CD14-positive monocyte (primary cell): ENCODE data around the gene STRIP1. TPM values are rescaled to one million over a fixed set of nuclear protein-coding genes. Genes with fewer than 3 reads are reported as not detected.
A peak's percentile ranks its signal among the peaks of the same experiment; 100 is the strongest.

ENCODE experiments used
- DNase-seq, 3 donors: peaks; one replicate each; pipeline ENCODE4 v3.0.0-alpha.2; 2011 to 2022
- H2AFZ ChIP-seq: 2 replicates; pipeline ENCODE4 v1.6.0; 2012; ENCODE audit warnings: mild to moderate bottlenecking, low read depth, low read length, inconsistent platforms; ENCODE audit not compliant: insufficient read depth, poor library complexity, severe bottlenecking
- H3K27ac ChIP-seq, 2 donors: 1 replicate in 1 of 2; 2 replicates in 1 of 2; pipeline ENCODE4 v1.5.1; 2012 to 2013; ENCODE audit warnings: low read length in 2 of 2, control low read depth in 1 of 2, inconsistent platforms in 1 of 2, low read depth in 1 of 2, mild to moderate bottlenecking in 1 of 2
- H3K27me3 ChIP-seq, 2 donors: one replicate each; pipeline versions ENCODE4 v1.6.0 to v1.6.1; 2011 to 2013; ENCODE audit warnings: low read length in 2 of 2; ENCODE audit not compliant: control insufficient read depth in 2 of 2, insufficient read depth in 2 of 2
- H3K36me3 ChIP-seq, 2 donors: replicated peaks in 1 of 2; 1 replicate in 1 of 2; 2 replicates in 1 of 2; pipeline versions ENCODE4 v1.5.1 to v1.6.1; 2012 to 2013; ENCODE audit warnings: low read length in 2 of 2, control low read depth in 1 of 2, inconsistent platforms in 1 of 2, mild to moderate bottlenecking in 1 of 2; ENCODE audit not compliant: insufficient read depth in 2 of 2, control insufficient read depth in 1 of 2
- H3K4me1 ChIP-seq, 2 donors: 1 replicate in 1 of 2; 2 replicates in 1 of 2; pipeline versions ENCODE4 v1.5.1 to v1.6.1; 2012 to 2013; ENCODE audit warnings: low read length in 2 of 2, control low read depth in 1 of 2, inconsistent platforms in 1 of 2, mild to moderate bottlenecking in 1 of 2, moderate library complexity in 1 of 2; ENCODE audit not compliant: insufficient read depth in 2 of 2, control insufficient read depth in 1 of 2
- H3K4me2 ChIP-seq: replicated peaks from 2 replicates; pipeline ENCODE3; 2012; ENCODE audit warnings: low read length, moderate library complexity, mild to moderate bottlenecking; ENCODE audit not compliant: poor library complexity, severe bottlenecking; ENCODE audit errors: extremely low read depth
- H3K4me3 ChIP-seq, 3 experiments: fragments of 200-600 bp in 1 of 3; sonication (generic) in 1 of 3; replicated peaks in 1 of 3; 1 replicate in 2 of 3; 2 replicates in 1 of 3; pipeline ENCODE4 v1.5.1; 2011 to 2013; ENCODE audit warnings: low read length in 3 of 3, mild to moderate bottlenecking in 3 of 3, control low read depth in 2 of 3, low read depth in 2 of 3, inconsistent platforms in 1 of 3, moderate library complexity in 1 of 3
- H3K79me2 ChIP-seq: 2 replicates; pipeline ENCODE4 v1.6.0; 2012; ENCODE audit warnings: mild to moderate bottlenecking, control low read depth, inconsistent platforms, low read length, moderate library complexity; ENCODE audit not compliant: insufficient read depth
- H3K9ac ChIP-seq: 2 replicates; pipeline ENCODE4 v1.6.0; 2017; ENCODE audit warnings: low read length, mild to moderate bottlenecking; ENCODE audit not compliant: insufficient read depth, poor library complexity, severe bottlenecking
- H3K9me3 ChIP-seq, 2 donors: replicated peaks in 1 of 2; 1 replicate in 1 of 2; 2 replicates in 1 of 2; pipeline versions ENCODE4 v1.5.1 to v1.6.1; 2012 to 2013; ENCODE audit warnings: low read length in 2 of 2, control low read depth in 1 of 2; ENCODE audit not compliant: control insufficient read depth in 1 of 2, insufficient read depth in 1 of 2
- H4K20me1 ChIP-seq: 2 replicates; pipeline ENCODE4 v1.6.0; 2012; ENCODE audit warnings: mild to moderate bottlenecking, low read length, control low read depth, moderate library complexity; ENCODE audit not compliant: insufficient read depth
- H3K27ac Mint-ChIP-seq, 7 donors: one replicate each; pipeline ENCODE4 v1.8.0; 2020; ENCODE audit warnings: mild to moderate bottlenecking in 7 of 7, mixed read lengths in 7 of 7, moderate library complexity in 6 of 7, inconsistent platforms in 2 of 7
- H3K27me3 Mint-ChIP-seq, 3 donors: one replicate each; pipeline ENCODE4 v1.8.0; 2021 to 2022; ENCODE audit warnings: low read depth in 3 of 3, mild to moderate bottlenecking in 3 of 3, mixed read lengths in 3 of 3, moderate library complexity in 3 of 3, inconsistent platforms in 1 of 3
- H3K36me3 Mint-ChIP-seq, 2 donors: one replicate each; pipeline ENCODE4 v1.8.0; 2020; ENCODE audit warnings: mixed read lengths in 2 of 2, inconsistent platforms in 1 of 2, mild to moderate bottlenecking in 1 of 2
- H3K4me1 Mint-ChIP-seq: one replicate; pipeline ENCODE4 v1.8.0; 2020; ENCODE audit warnings: mild to moderate bottlenecking, mixed read lengths
- H3K4me3 Mint-ChIP-seq, 2 donors: one replicate each; pipeline ENCODE4 v1.8.0; 2020; ENCODE audit warnings: mild to moderate bottlenecking in 2 of 2, mixed read lengths in 2 of 2, moderate library complexity in 1 of 2
- H3K9me3 Mint-ChIP-seq, 7 donors: one replicate each; pipeline ENCODE4 v1.8.0; 2020 to 2022; ENCODE audit warnings: mixed read lengths in 7 of 7, mild to moderate bottlenecking in 6 of 7, moderate library complexity in 6 of 7, inconsistent platforms in 2 of 7
- WGBS: methylation state at CpG from one replicate; pipeline ENCODE4 v1.1.5; 2013; ENCODE audit warnings: missing lambda C conversion rate; ENCODE audit not compliant: insufficient coverage; 5-methylcytosine and 5-hydroxymethylcytosine counted together
- intact Hi-C, 2 donors: fragments of 100-400 bp; cut with micrococcal nuclease; formaldehyde crosslinking; loops; one replicate each; pipeline versions ENCODE4 v1.15.0 to v1.15.1; 2023
- polyA plus RNA-seq, 3 donors: library from polyadenylated mRNA; depleted of rRNA in 1 of 3; unstranded in 2 of 3; stranded (reverse) in 1 of 3; fragments of 300-500 nt in 2 of 3; fragments of >200 nt in 1 of 3; fragmentation: Illumina TruSeq in 2 of 3; gene quantifications; 1 replicate in 2 of 3; 2 replicates in 1 of 3; pipeline ENCODE4 v1.2.3, GENCODE V29; 2012 to 2021
- TF ChIP-seq, protein P1 (sequence below): fragments of 200-600 bp; IDR thresholded peaks from one replicate; pipeline ENCODE4 v1.8.0; 2022; ENCODE audit warnings: antibody characterized with exemption, mild to moderate bottlenecking

Gene STRIP1
- polyA plus RNA-seq, 3 donors, result 8.9 to 33.6 (median 11.0) TPM

DNA sequence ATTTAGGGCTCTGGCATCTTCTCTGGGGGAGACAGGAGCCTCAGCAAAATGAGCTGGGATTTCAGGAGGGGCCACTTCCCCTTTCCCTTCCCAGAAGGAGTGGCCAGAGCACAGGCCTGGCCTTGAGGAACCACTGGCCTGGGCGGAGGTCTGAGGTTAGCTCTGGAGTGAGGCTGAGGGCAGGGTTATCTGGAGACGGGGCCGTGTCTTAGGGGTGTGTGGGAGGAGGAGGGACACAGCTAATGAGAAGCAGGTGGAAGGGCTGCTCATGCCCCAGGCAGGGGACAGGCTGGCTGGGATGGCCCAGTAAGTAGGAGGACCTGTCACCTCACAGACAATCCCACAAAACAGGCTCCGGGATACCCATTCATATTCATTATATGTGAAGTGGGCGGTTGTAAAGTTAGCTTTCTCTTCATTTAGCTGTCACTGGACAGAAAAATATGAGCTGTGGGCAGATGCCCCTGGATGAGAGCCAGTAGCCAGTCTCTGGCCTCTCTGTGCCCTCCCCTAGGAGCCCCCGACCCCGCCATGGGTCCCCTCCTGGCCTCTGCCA lies 23.6 kb downstream of the STRIP1 start:
- H3K36me3 Mint-ChIP-seq, result peaks cover 74 to 77% of the 10 kb centered on the region in 2 donors
- Histone ChIP-seq H3K9me3 (no peaks in the 10 kb centered on the region), H3K4me1 (peaks cover 10 to 11% of the 10 kb centered on the region in 2 donors), H3K4me3 (no peak overlapping the region), H3K27ac (no peak overlapping the region), H3K4me2 (no peak overlapping the region), H3K79me2 (no peaks in the 10 kb centered on the region), H3K27me3 (no peaks in the 10 kb centered on the region), H2AFZ (no peak overlapping the region), H3K9ac (no peak overlapping the region), H4K20me1 (peaks cover 31% of the 10 kb centered on the region), H3K36me3 (peaks cover 44 to 60% of the 10 kb centered on the region in 2 donors)
- no CpG with 5 or more reads among the region's 7 CpGs for WGBS
- peaks cover 10% of the 10 kb centered on the region for H3K4me1 Mint-ChIP-seq
- no peaks in the 10 kb centered on the region for H3K9me3 Mint-ChIP-seq
- peak in 2 of 3 donors; percentile 12 to 18 for DNase-seq
- intact Hi-C loops, result loop anchor here in 1 of 2 donors (5.0 kb wide), 1 partner anchor 49 kb away; no protein-coding TSS in a partner anchor
- peaks cover 0 to 2% (median 0%) of the 10 kb centered on the region in 3 donors for H3K27me3 Mint-ChIP-seq
- TF ChIP-seq, protein P1, sequence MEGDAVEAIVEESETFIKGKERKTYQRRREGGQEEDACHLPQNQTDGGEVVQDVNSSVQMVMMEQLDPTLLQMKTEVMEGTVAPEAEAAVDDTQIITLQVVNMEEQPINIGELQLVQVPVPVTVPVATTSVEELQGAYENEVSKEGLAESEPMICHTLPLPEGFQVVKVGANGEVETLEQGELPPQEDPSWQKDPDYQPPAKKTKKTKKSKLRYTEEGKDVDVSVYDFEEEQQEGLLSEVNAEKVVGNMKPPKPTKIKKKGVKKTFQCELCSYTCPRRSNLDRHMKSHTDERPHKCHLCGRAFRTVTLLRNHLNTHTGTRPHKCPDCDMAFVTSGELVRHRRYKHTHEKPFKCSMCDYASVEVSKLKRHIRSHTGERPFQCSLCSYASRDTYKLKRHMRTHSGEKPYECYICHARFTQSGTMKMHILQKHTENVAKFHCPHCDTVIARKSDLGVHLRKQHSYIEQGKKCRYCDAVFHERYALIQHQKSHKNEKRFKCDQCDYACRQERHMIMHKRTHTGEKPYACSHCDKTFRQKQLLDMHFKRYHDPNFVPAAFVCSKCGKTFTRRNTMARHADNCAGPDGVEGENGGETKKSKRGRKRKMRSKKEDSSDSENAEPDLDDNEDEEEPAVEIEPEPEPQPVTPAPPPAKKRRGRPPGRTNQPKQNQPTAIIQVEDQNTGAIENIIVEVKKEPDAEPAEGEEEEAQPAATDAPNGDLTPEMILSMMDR, result no peak
- H3K27ac Mint-ChIP-seq, result peak overlapping the region in 2 of 7 donors; percentile 22 to 33
- no peak overlapping the region for H3K4me3 Mint-ChIP-seq

DNA sequence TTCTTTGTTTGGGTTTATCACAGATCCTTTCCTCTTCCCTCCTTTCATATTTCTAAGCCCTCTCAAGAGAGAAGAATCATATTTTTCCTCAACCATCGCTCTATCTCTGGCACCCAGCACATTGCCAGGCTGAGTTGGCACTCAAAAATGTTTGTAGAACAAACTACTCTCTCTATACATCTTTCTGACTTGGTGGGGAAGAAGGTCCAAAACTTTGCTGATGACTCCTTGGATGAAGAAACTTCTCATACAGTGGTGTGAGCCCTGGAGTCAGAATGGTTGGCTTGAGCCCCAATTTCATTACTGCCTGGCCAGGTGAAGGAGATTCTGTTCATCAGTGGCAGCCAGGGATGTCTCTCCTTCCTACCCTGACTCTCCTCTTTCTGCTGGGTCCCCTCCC lies 24.2 kb downstream of the STRIP1 start:
- DNase-seq, result no peak
- TF ChIP-seq, protein P1, result no peak
- no peaks in the 10 kb centered on the region for H3K9me3 Mint-ChIP-seq
- Histone ChIP-seq H3K36me3 (peaks cover 39 to 55% of the 10 kb centered on the region in 2 donors), H3K27ac (no peak overlapping the region), H3K79me2 (no peaks in the 10 kb centered on the region), H4K20me1 (peaks cover 29% of the 10 kb centered on the region), H3K4me1 (peaks cover 10 to 11% of the 10 kb centered on the region in 2 donors), H3K4me3 (no peak overlapping the region), H3K9me3 (no peaks in the 10 kb centered on the region), H3K4me2 (no peak overlapping the region), H3K27me3 (no peaks in the 10 kb centered on the region), H2AFZ (no peak overlapping the region), H3K9ac (no peak overlapping the region)
- peaks cover 69 to 71% of the 10 kb centered on the region in 2 donors for H3K36me3 Mint-ChIP-seq
- peaks cover 0 to 3% (median 2%) of the 10 kb centered on the region in 3 donors for H3K27me3 Mint-ChIP-seq
- no CpG with 5 or more reads among the region's 1 CpG for WGBS
- intact Hi-C loops, result loop anchor here in 1 of 2 donors (5.0 kb wide), 1 partner anchor 49 kb away; no protein-coding TSS in a partner anchor
- H3K4me3 Mint-ChIP-seq, result no peak overlapping the region
- H3K27ac Mint-ChIP-seq, result peak overlapping the region in 2 of 7 donors; percentile 7 to 33
- peaks cover 10% of the 10 kb centered on the region for H3K4me1 Mint-ChIP-seq
